NCI-H1436 treated with DMSO at 0.1 percent for 48 hours (cell line): ENCODE results near the gene RHD.
A peak's percentile ranks its signal among the peaks of the same experiment; 100 is the strongest.
"Not testable (repeated sequence)": the region's sequence is repeated elsewhere in the genome, so short reads cannot be mapped to it uniquely, and the experiment has no call there.

Experiments
- DNase-seq: peaks from one replicate; lab custom pipeline; 2025; lab: John Stamatoyannopoulos, UW

The RHD gene

DNA sequence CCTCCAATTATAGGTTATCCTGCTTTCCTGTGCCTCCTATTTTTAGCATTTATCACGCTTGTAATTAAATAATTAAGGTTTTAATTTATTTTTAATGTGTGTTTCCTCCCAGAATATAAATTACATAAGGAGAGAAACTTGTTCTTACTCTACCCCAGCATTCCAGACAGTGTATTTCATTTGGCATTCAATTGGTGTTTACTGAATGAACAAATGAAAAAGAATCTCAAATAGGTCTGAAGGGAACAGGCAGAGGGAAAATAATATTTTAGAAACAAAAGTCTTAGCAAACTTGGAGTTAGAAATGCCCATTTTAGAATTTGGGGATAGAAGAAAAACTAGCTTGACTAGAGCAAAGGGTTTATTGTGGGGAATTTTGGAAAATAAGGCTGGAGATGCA, 15.1 kb upstream of the RHD start:
- DNase-seq = no peak

GRCh38 chr1:25259813-25260212, 12.5 kb upstream of the RHD start:
- not testable (repeated sequence) for DNase-seq

- not testable (repeated sequence) for DNase-seq
Observed at GRCh38 chr1:25260336-25260735, 12.0 kb upstream of the RHD start.

GRCh38 chr1:25266554-25267287, 5.6 kb upstream of the RHD start:
- DNase-seq = not testable (repeated sequence)

GRCh38 chr1:25267288-25268142, 4.8 kb upstream of the RHD start:
- peak; percentile 15 for DNase-seq

GRCh38 chr1:25268143-25268760, 4.1 kb upstream of the RHD start:
- DNase-seq = not testable (repeated sequence)

- not testable (repeated sequence) for DNase-seq
Observed at GRCh38 chr1:25275648-25276047, 3.3 kb downstream of the RHD start.

DNA sequence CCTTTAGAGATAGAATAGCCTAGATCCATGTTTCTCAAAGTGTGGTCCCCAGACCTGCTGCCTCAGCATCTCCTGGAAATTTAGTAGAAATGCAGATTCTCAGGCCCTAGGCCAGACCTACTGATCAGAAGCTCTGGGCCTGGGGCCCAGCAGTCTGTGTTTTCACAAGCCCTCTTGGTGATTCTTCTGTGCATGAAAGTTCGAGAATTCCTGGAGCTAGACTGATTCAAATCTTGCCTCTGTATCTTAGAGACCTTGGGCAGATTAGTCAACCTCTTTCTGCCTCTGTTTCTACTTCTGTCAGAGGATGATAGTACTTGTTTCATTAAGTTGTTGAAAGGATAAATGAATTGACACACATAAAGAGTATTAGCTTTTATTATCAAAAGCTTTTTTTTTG, 5.0 kb downstream of the RHD start:
- DNase-seq = not testable (repeated sequence)

- DNase-seq = not testable (repeated sequence)
Observed at GRCh38 chr1:25278358-25278757, 6.0 kb downstream of the RHD start.

DNA sequence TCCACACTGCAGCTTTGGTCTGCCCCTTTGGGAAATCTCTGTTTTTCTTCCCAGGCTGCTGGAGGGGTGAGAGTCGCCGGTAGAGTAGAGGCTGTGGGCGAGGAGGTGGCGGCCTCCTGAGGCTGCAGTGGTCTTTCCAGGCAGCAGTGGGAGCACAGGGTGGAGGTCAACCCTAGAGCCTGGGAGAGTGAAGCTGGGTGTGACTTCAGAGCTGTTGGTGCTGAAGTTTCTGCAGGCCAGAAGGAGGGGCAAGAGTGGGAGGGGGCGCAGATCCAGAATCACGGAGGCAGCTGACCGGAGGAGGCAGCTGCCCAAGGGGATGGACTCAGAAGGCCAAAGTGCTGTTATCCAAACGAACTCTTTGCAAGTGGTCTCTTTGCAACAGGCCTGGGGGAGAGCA, 6.5 kb downstream of the RHD start:
- not testable (repeated sequence) for DNase-seq

DNA sequence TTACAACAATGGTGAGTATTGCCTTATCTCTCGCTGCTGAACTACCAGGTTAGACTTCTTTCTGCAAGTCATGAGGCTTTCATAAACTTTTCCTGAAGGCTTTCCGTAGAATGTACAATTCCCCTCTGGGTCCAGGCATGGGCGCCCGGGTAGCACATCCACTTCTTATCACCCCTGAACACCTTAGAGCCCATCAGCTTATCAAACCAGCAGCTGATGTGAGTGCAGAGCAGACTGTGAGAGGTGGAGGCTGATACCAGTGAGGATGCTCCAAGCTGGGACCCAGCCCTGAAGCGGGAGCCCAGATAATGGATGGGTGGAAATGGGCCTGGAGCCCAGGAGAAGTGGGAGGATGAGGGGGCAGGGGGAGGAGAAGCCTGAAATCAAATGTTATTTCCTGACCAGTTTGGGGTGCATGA, 7.4 kb downstream of the RHD start:
- DNase-seq = not testable (repeated sequence)

DNA sequence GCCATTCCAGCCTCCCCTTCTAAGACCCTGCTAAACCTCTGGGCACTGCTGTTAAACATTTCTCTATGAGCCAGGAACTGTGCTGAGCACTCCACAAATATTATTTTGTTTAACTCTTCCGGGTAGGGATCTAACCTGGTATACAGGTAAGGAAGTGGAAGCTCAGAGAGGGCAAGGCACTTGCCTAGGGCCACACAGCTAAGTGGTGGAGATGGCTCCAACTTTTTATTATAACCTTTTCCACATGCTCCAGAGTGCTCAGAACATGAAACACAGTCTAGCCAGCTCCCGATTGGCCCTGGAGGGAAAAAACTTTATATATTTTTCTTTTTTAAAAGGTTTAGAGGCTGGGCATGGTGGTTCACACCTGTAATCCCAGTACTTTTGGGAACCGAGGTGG, 13.6 kb downstream of the RHD start:
- not testable (repeated sequence) for DNase-seq

DNA sequence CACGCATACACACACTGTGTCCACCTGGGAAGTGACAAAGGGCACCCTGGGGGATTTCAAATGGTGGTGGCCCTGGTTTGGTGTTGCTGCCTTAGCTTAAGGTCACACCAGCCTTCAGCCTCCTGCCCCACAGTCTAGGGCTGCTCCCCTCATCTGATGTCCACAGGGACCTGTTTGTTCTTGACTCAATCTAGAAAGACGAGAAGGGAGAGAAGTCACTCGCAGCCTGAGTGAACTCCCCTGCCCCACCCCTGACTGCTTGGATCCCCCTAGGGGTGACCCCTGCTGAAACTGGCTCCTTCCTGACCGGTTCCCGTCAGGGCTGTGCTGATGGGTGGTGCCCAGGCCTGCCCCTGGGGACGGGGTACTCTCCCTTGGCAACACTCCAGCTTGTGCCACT, 14.9 kb downstream of the RHD start:
- DNase-seq = peak; percentile 17

DNA sequence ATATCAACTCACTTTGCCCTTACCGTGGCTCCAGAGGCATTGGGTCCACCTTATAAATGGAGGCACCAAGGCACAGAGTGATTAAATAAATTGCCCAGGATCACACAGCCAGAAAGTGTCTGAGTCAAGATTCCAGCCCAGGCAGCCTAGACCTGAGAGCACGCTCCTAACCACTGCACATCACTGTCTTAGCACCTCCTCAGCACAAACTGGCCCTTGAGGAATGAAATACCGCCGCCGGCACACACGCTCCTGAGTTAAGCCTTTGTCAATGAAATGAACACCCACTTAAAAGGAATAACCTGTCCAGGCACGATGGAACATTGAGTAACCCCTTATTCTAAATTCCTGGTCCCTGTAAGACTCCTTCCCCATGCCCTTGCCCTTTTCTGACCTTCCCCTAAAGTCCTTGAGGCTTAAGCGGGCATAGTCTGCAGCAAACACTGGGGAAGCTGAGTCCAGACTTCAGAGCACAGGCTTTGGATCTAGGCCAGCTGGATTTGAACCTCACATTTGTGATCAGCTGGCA, 16.3 kb downstream of the RHD start:
- not testable (repeated sequence) for DNase-seq

DNA sequence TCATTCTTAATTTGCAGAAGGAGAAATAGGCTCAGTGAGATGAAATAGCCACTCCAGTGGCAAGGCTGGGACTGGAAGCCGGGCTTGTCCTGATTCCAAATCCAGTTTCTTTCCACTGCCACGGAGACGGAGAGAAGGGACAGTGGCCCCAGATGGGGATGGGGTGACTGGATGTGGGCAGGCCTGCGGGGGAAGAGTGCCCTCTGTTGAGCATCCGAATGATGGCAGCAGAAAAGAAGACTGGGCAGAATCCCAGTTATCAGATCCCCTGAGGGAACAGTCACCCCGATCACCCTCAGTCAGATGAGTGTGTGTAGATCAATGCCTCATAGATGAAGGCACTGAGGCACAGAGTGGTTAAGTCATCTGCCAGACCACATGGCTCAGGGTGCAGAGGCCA, 17.7 kb downstream of the RHD start:
- not testable (repeated sequence) for DNase-seq

GRCh38 chr1:25293426-25293825, 21.1 kb downstream of the RHD start:
- not testable (repeated sequence) for DNase-seq

- not testable (repeated sequence) for DNase-seq
Observed at GRCh38 chr1:25294889-25295826, 22.8 kb downstream of the RHD start.

DNA sequence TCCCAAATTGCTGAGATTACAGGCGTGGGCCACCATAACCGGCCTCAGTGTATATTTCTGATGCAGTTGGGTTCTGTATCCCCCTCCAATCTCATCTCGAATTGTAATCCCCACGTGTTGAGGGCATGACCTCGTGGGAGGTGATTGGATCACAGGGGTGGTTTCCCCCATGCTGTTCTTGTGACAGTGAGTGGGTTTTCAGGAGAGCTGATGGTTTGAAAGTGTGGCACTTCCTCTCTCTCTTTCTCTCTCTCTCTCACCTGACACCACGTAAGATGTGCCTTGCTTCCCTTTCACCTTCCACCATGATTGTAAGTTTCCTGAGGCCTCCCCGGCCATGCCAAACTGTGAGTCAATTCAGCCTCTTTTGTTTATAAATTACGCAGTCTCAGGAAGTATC, 24.2 kb downstream of the RHD start:
- DNase-seq = not testable (repeated sequence)

- DNase-seq = not testable (repeated sequence)
Observed at GRCh38 chr1:25300729-25301128, 28.4 kb downstream of the RHD start.

GRCh38 chr1:25302330-25302729, 30.0 kb downstream of the RHD start:
- DNase-seq = not testable (repeated sequence)

DNA sequence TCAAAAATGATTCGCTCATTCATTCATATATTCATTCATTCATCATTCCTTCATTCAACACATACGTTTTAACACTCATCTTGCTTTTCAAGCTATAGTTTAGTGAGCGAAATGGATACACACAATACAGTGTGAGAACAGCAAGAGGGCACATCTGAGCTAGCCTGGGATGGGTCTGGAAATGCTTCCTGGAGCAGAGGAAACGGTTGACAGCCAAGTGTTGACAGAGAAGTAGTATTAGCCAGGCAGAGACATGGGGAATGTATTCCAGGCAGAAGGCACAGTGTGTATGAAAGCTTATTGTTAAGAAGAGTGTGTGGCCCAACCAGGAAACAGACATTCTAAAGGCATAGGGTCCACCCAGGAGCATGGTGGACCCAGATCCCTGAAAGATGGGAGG, 32.6 kb downstream of the RHD start:
- DNase-seq = not testable (repeated sequence)
